ENCODE results near the gene CCNQ. TPM values are rescaled to one million over a fixed set of nuclear protein-coding genes. Genes with fewer than 3 reads are reported as not detected.

The CCNQ gene
- total and polyA plus RNA-seq, 8 donors, result 6.7 to 32.1 (median 8.5) TPM

GRCh38 chrX:153554519-153555167 is 44.3 kb downstream of the CCNQ start:
- ATAC-seq, result peak; percentile 60 to 93 (median 90)
- no peak for FAIRE-seq

GRCh38 chrX:153551135-153551534 is 47.8 kb downstream of the CCNQ start:
- H3K4me1 ChIP-seq, result no peaks in the 10 kb centered on the region
- H3K4me3 ChIP-seq, result no peak overlapping the region
- DNase-seq, result no peak
- H3K27me3 ChIP-seq, result peaks cover 0 to 4% (median 0%) of the 10 kb centered on the region in 4 donors
- FAIRE-seq, result no peak
- H3K27ac ChIP-seq, result no peak overlapping the region
- no peak for TF ChIP-seq CTCF (IDR thresholded peaks at IDR 0.05)
- 74 to 79% methylated on average over 5 of the region's 5 CpGs for WGBS, 2 donors
- H3K9me3 ChIP-seq, result no peaks in the 10 kb centered on the region
- intact Hi-C loops (cut with DNase I), result loop anchor here in 1 of 3 donors (10.0 kb wide), 1 partner anchor 94 kb away; the partner anchor contains the start of gene DUSP9
- no peak for ATAC-seq
- H3K36me3 ChIP-seq, result no peaks in the 10 kb centered on the region

More at GRCh38 chrX:153554519-153555167, 44.3 kb downstream of the CCNQ start:
- peak in 5 of 6 donors; percentile 41 to 83 (median 67) for DNase-seq
- TF ChIP-seq CTCF (IDR thresholded peaks at IDR 0.05), result peak; percentile 48 to 68 (median 57)
- H3K4me3 ChIP-seq, result no peak overlapping the region
- H3K27ac ChIP-seq, result no peak overlapping the region
- H3K27me3 ChIP-seq, result peaks cover 0 to 4% (median 0%) of the 10 kb centered on the region in 4 donors
- no peaks in the 10 kb centered on the region for H3K36me3 ChIP-seq
- H3K9me3 ChIP-seq, result no peaks in the 10 kb centered on the region
- no peaks in the 10 kb centered on the region for H3K4me1 ChIP-seq
- WGBS, 2 donors, result 31 to 36% methylated on average over 15 to 17 of the region's 17 CpGs
- intact Hi-C loops (cut with DNase I), result loop anchor here in 1 of 3 donors (10.0 kb wide), 1 partner anchor 90 kb away; the partner anchor contains the start of gene DUSP9

- Histone ChIP-seq H3K9me3 (no peaks in the 10 kb centered on the region), H3K4me3 (no peak overlapping the region), H3K27me3 (peaks cover 0 to 2% (median 0%) of the 10 kb centered on the region in 4 donors), H3K4me1 (no peaks in the 10 kb centered on the region), H3K36me3 (no peaks in the 10 kb centered on the region), H3K27ac (no peak overlapping the region)
- 76 to 78% methylated on average over 16 of the region's 16 CpGs for WGBS, 2 donors
- DNase-seq, result no peak
- ATAC-seq, result no peak
- intact Hi-C loops (cut with DNase I), result loop anchor here in 1 of 3 donors (10.0 kb wide), 1 partner anchor 95 kb away; the partner anchor contains the start of gene DUSP9
- TF ChIP-seq CTCF (IDR thresholded peaks at IDR 0.05), result no peak
- FAIRE-seq, result no peak
These were observed 49.1 kb downstream of the CCNQ start for GRCh38 chrX:153549807-153550206.

GRCh38 chrX:153549231-153549630 is 49.7 kb downstream of the CCNQ start:
- peaks cover 0 to 4% (median 0%) of the 10 kb centered on the region in 4 donors for H3K27me3 ChIP-seq
- TF ChIP-seq CTCF (IDR thresholded peaks at IDR 0.05), result no peak
- H3K9me3 ChIP-seq, result no peaks in the 10 kb centered on the region
- H3K27ac ChIP-seq, result no peak overlapping the region
- ATAC-seq, result no peak
- H3K4me3 ChIP-seq, result no peak overlapping the region
- intact Hi-C loops (cut with DNase I), result no loop called here
- no peaks in the 10 kb centered on the region for H3K4me1 ChIP-seq
- DNase-seq, result no peak
- WGBS, 2 donors, result 70 to 79% methylated on average over 17 of the region's 17 CpGs
- FAIRE-seq, result no peak
- H3K36me3 ChIP-seq, result no peaks in the 10 kb centered on the region

- no peak for TF ChIP-seq CTCF (IDR thresholded peaks at IDR 0.05)
- 56 to 73% methylated on average over 6 to 7 of the region's 7 CpGs for WGBS, 2 donors
- intact Hi-C loops (cut with DNase I), result no loop called here
- H3K27me3 ChIP-seq, result peaks cover 0 to 4% (median 0%) of the 10 kb centered on the region in 4 donors
- no peaks in the 10 kb centered on the region for H3K36me3 ChIP-seq
- FAIRE-seq (no peak), ATAC-seq (no peak), DNase-seq (no peak)
- no peaks in the 10 kb centered on the region for H3K4me1 ChIP-seq
- no peaks in the 10 kb centered on the region for H3K9me3 ChIP-seq
- no peak overlapping the region for H3K4me3 ChIP-seq
- no peak overlapping the region for H3K27ac ChIP-seq
These were observed 51.7 kb downstream of the CCNQ start for GRCh38 chrX:153547195-153547594.

Measured in pancreas (tissue), 10 donors.